Smooth muscle cell (in vitro differentiated cells): ENCODE measurements around the gene AGT. TPM values are rescaled to one million over a fixed set of nuclear protein-coding genes. Genes with fewer than 3 reads are reported as not detected.

Source experiments
- DNase-seq: peaks from one replicate; lab custom pipeline; 2025; ENCODE audit not compliant: unreplicated experiment; lab: John Stamatoyannopoulos, UW
- H2AFZ ChIP-seq: fragments of 200-600 bp; sonication (generic); 2 replicates; pipeline ENCODE4 v1.6.0; 2016; ENCODE audit warnings: antibody characterized with exemption, low read depth, mild to moderate bottlenecking
- H3F3A ChIP-seq: fragments of 200-600 bp; sonication (generic); 2 replicates; pipeline ENCODE4 v1.6.0; 2017; ENCODE audit warnings: antibody characterized with exemption, low read depth
- H3K27ac ChIP-seq: fragments of 200-600 bp; sonication (generic); 2 replicates; pipeline ENCODE4 v1.5.1; 2016; ENCODE audit warnings: low read depth, mild to moderate bottlenecking
- H3K27me3 ChIP-seq: fragments of 200-600 bp; sonication (generic); 2 replicates; pipeline ENCODE4 v1.6.1; 2016; ENCODE audit warnings: low read depth, mild to moderate bottlenecking
- H3K36me3 ChIP-seq: fragments of 200-600 bp; sonication (generic); 2 replicates; pipeline ENCODE4 v1.5.1; 2016; ENCODE audit warnings: low read depth
- H3K4me1 ChIP-seq: fragments of 200-600 bp; sonication (generic); 2 replicates; pipeline ENCODE4 v1.5.1; 2016; ENCODE audit warnings: low read depth
- H3K4me2 ChIP-seq: fragments of 200-600 bp; sonication (generic); 2 replicates; pipeline ENCODE4 v1.6.0; 2016; ENCODE audit warnings: mild to moderate bottlenecking
- H3K4me3 ChIP-seq: fragments of 200-600 bp; sonication (generic); 2 replicates; pipeline ENCODE4 v1.5.1; 2016; ENCODE audit warnings: mild to moderate bottlenecking
- H3K79me2 ChIP-seq: fragments of 200-600 bp; sonication (generic); 2 replicates; pipeline ENCODE4 v1.6.0; 2016; ENCODE audit warnings: low read depth, mild to moderate bottlenecking
- H3K9ac ChIP-seq: fragments of 200-600 bp; sonication (generic); 2 replicates; pipeline ENCODE4 v1.6.0; 2016; ENCODE audit warnings: low read depth
- H3K9me3 ChIP-seq: fragments of 200-600 bp; sonication (generic); replicated peaks from 2 replicates; pipeline ENCODE4 v1.5.1; 2016; ENCODE audit warnings: low read depth
- H4K20me1 ChIP-seq: fragments of 200-600 bp; sonication (generic); 2 replicates; pipeline ENCODE4 v1.6.0; 2016; ENCODE audit warnings: low read depth
- CTCF ChIP-seq: fragments of 200-600 bp; sonication (generic); IDR thresholded peaks from 2 replicates; pipeline ENCODE4 v1.5.1; 2017; ENCODE audit warnings: borderline replicate concordance, mild to moderate bottlenecking, antibody characterized with exemption; ENCODE audit not compliant: insufficient read depth, poor library complexity, severe bottlenecking
- WGBS: methylation state at CpG from one replicate; pipeline ENCODE4 v1.1.7; 2016; ENCODE audit warnings: low lambda C conversion rate; 5-methylcytosine and 5-hydroxymethylcytosine counted together
- polyA plus RNA-seq: library from polyadenylated mRNA; unstranded; fragments of >200 nt; fragmentation: Nextera tagmentation; extraction: Ambion mirVana; gene quantifications from 2 replicates; pipeline ENCODE4 v1.2.1, GENCODE V29; 2016
- total RNA-seq: library from RNA; depleted of rRNA; stranded (reverse); fragments of >200 nt; gene quantifications from 2 replicates; pipeline ENCODE4 v1.2.3, GENCODE V29; 2014

AGT gene
- total and polyA plus RNA-seq, 2 experiments from 2014 or later: 0.31 to 3.0 TPM

DNA sequence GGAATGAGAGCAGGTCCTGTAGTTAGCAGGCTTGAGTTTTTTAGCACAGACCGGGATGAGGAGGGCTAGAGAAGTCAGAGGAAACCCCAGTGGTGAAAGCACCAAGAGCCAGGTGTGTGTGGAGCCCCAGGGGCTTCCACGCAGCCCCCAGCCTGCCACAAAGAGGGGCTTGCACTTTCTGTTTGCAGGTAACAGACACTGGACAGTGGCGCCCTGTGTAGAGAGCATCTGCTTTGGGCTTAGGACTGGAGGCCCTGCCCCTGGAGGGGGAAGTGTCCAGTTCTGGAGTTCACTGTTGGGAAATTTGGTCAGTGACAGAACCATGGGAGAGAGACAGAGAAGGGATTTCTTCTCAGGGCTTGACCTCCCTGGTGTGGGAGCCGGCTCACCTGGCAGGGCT, 19.5 kb downstream of the AGT start:
- Histone ChIP-seq H3K79me2 (no peaks in the 10 kb centered on the region), H3K36me3 (no peaks in the 10 kb centered on the region), H3K9me3 (no peaks in the 10 kb centered on the region), H3K4me2 (no peak overlapping the region), H3K27ac (no peak overlapping the region), H3K27me3 (no peaks in the 10 kb centered on the region), H3K9ac (no peak overlapping the region), H3K4me1 (no peaks in the 10 kb centered on the region), H2AFZ (no peak overlapping the region), H4K20me1 (no peaks in the 10 kb centered on the region), H3F3A (no peaks in the 10 kb centered on the region), H3K4me3 (no peak overlapping the region)
- WGBS: 96% methylated on average over 4 of the region's 4 CpGs
- no peak for TF ChIP-seq CTCF
- DNase-seq: no peak

DNA sequence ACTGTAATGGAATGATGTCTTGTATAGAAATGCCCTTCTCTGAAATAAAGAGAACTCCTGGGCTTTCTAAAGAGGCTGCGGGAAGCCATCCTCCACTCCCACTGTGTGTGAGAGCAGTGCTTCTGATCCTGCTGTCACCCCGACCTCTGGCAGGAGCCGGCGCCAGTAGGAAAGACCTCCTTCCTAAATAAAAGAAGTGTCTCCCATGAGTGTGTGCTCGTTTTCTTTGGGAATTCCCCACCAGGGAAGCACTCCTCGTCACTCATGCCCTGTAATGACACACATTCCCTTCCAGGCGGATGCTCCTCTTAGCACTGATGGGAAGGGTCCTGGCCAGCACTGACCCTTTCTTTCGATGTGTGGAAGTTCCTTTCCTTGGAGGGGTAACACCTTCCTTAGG, 20.1 kb downstream of the AGT start:
- H3K9ac ChIP-seq: no peak overlapping the region
- no peaks in the 10 kb centered on the region for H3K9me3 ChIP-seq
- no peak overlapping the region for H2AFZ ChIP-seq
- no peak for TF ChIP-seq CTCF
- H4K20me1 ChIP-seq: no peaks in the 10 kb centered on the region
- H3K4me1 ChIP-seq: no peaks in the 10 kb centered on the region
- no peaks in the 10 kb centered on the region for H3K36me3 ChIP-seq
- no peak for DNase-seq
- H3K27me3 ChIP-seq: no peaks in the 10 kb centered on the region
- no peak overlapping the region for H3K27ac ChIP-seq
- no peaks in the 10 kb centered on the region for H3F3A ChIP-seq
- H3K79me2 ChIP-seq: no peaks in the 10 kb centered on the region
- no peak overlapping the region for H3K4me2 ChIP-seq
- 93% methylated on average over 8 of the region's 8 CpGs for WGBS
- no peak overlapping the region for H3K4me3 ChIP-seq

DNA sequence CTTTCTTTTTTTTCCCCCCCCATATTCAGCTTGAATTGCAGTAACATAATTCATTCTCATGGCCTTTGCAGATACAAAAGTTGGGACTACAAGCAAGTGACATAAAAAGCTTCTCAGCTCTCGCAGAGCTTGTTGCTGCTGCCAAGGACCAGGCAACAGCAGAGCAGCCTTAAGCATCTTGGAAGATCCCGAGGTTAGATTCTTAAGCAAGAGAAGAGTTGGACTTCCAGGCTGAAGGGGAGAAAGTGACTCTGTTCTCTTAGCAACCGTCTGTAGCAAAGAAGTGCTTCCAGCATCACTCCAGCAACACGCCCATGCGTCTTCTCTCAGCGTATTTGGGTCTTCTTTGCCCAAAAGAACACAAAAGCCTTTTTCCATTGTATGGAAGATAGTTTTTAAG, 20.7 kb downstream of the AGT start:
- Histone ChIP-seq H3K27ac (no peak overlapping the region), H3K4me3 (no peak overlapping the region), H3K79me2 (no peaks in the 10 kb centered on the region), H3K4me2 (no peak overlapping the region), H3K9ac (no peak overlapping the region), H3F3A (no peaks in the 10 kb centered on the region), H3K27me3 (no peaks in the 10 kb centered on the region), H4K20me1 (no peaks in the 10 kb centered on the region), H2AFZ (no peak overlapping the region), H3K36me3 (no peaks in the 10 kb centered on the region), H3K4me1 (no peaks in the 10 kb centered on the region), H3K9me3 (no peaks in the 10 kb centered on the region)
- DNase-seq: no peak
- 97% methylated on average over 6 of the region's 6 CpGs for WGBS
- no peak for TF ChIP-seq CTCF

DNA sequence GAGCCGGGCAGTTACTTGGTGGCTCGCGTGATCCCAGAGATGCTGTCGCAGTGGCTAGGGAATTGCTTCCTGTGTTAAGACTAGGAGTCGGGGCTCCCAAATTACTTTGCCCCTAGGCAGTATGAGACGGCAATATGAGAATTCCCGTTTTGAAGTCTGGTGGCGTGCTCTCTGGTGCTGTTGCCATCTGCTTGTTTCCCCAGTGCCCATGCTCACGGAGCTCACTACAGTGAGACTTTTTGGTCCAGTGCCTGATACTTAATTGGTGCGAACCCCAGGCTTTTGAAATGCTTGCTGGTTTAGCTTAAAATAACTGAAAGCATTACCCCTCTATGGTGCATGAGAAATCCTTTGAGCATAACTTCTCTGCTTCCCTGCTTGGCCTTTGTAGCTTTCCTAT, 22.3 kb downstream of the AGT start:
- Histone ChIP-seq H3K4me3 (no peak overlapping the region), H2AFZ (no peak overlapping the region), H3K4me2 (no peak overlapping the region), H3K79me2 (no peaks in the 10 kb centered on the region), H3K9me3 (no peaks in the 10 kb centered on the region), H4K20me1 (no peaks in the 10 kb centered on the region), H3K9ac (no peak overlapping the region), H3K36me3 (no peaks in the 10 kb centered on the region), H3K27me3 (no peaks in the 10 kb centered on the region), H3F3A (no peaks in the 10 kb centered on the region), H3K4me1 (no peaks in the 10 kb centered on the region), H3K27ac (no peak overlapping the region)
- no peak for TF ChIP-seq CTCF
- no peak for DNase-seq
- 96% methylated on average over 10 of the region's 10 CpGs for WGBS
